Neuronal stem cell (in vitro differentiated cells): ENCODE measurements around the gene ZBTB8A.
A peak's percentile ranks its signal among the peaks of the same experiment; 100 is the strongest.

Experiments
- DNase-seq: peaks from one replicate; pipeline ENCODE4 v3.0.0-alpha.2; 2013; ENCODE audit warnings: low spot score
- H2AFZ ChIP-seq: one replicate; pipeline ENCODE4 v1.6.1; 2013; ENCODE audit warnings: mild to moderate bottlenecking, low read length, inconsistent platforms
- H2AK5ac ChIP-seq: 2 replicates; pipeline ENCODE4 v1.6.1; 2013; ENCODE audit warnings: low read depth, mild to moderate bottlenecking, inconsistent platforms, low read length, moderate library complexity, mixed read lengths
- H2BK120ac ChIP-seq: 2 replicates; pipeline ENCODE4 v1.6.1; 2013; ENCODE audit warnings: low read depth, mild to moderate bottlenecking, inconsistent platforms, low read length, moderate library complexity, mixed read lengths
- H2BK12ac ChIP-seq: one replicate; pipeline ENCODE4 v1.6.1; 2013; ENCODE audit warnings: low read length, inconsistent platforms
- H2BK15ac ChIP-seq: 2 replicates; pipeline ENCODE4 v1.6.1; 2013; ENCODE audit warnings: mild to moderate bottlenecking, low read length, inconsistent platforms, mixed read lengths
- H2BK5ac ChIP-seq: one replicate; pipeline ENCODE4 v1.6.1; 2013; ENCODE audit warnings: inconsistent platforms, mild to moderate bottlenecking, low read length, moderate library complexity
- H3K14ac ChIP-seq: one replicate; pipeline ENCODE4 v1.6.1; 2013; ENCODE audit warnings: low read length, inconsistent platforms
- H3K18ac ChIP-seq: 2 replicates; pipeline ENCODE4 v1.6.1; 2013; ENCODE audit warnings: low read length, inconsistent platforms
- H3K23ac ChIP-seq: 2 replicates; pipeline ENCODE4 v1.6.1; 2013; ENCODE audit warnings: low read depth, mild to moderate bottlenecking, mixed read lengths, low read length, inconsistent platforms; ENCODE audit not compliant: poor library complexity
- H3K27ac ChIP-seq: replicated peaks from 3 replicates; pipeline ENCODE4 v1.5.1; 2013; ENCODE audit warnings: low read length, inconsistent platforms
- H3K27me3 ChIP-seq, 3 experiments: 2 replicates each; pipeline ENCODE4 v1.6.1; 2013; ENCODE audit warnings: low read length in 3 of 3, mild to moderate bottlenecking in 2 of 3, inconsistent platforms in 1 of 3, low read depth in 1 of 3, mixed read lengths in 1 of 3, moderate library complexity in 1 of 3; ENCODE audit not compliant: control insufficient read depth in 3 of 3, insufficient read depth in 3 of 3
- H3K36me3 ChIP-seq, 2 donors: replicated peaks in 1 of 2; 2 replicates each; pipeline ENCODE4 v1.6.1; 2013; ENCODE audit warnings: low read length in 2 of 2; ENCODE audit not compliant: control insufficient read depth in 2 of 2, insufficient read depth in 2 of 2
- H3K4ac ChIP-seq: 2 replicates; pipeline ENCODE4 v1.6.1; 2013; ENCODE audit warnings: inconsistent platforms, mild to moderate bottlenecking, low read length, moderate library complexity
- H3K4me1 ChIP-seq, 2 donors: 1 replicate in 1 of 2; 2 replicates in 1 of 2; pipeline ENCODE4 v1.6.1; 2013; ENCODE audit warnings: low read length in 2 of 2, low read depth in 1 of 2; ENCODE audit not compliant: control insufficient read depth in 2 of 2, insufficient read depth in 1 of 2
- H3K4me2 ChIP-seq: one replicate; pipeline ENCODE4 v1.6.1; 2013; ENCODE audit warnings: mild to moderate bottlenecking, low read length, inconsistent platforms; ENCODE audit not compliant: insufficient read depth, poor library complexity, severe bottlenecking
- H3K4me3 ChIP-seq, 2 donors: 2 replicates each; pipeline ENCODE4 v1.5.1; 2013; ENCODE audit warnings: low read length in 2 of 2, mild to moderate bottlenecking in 2 of 2, inconsistent platforms in 1 of 2, moderate library complexity in 1 of 2
- H3K79me1 ChIP-seq: one replicate; pipeline ENCODE4 v1.6.1; 2013; ENCODE audit warnings: low read depth, mild to moderate bottlenecking, inconsistent platforms, low read length, moderate library complexity
- H3K9ac ChIP-seq: one replicate; pipeline ENCODE4 v1.6.1; 2013; ENCODE audit warnings: mild to moderate bottlenecking, low read depth, low read length, inconsistent platforms; ENCODE audit not compliant: poor library complexity
- H3K9me3 ChIP-seq, 2 donors: replicated peaks in 1 of 2; 2 replicates each; pipeline versions ENCODE3 to v1.6.1; 2013; ENCODE audit warnings: low read length in 2 of 2, mild to moderate bottlenecking in 2 of 2, inconsistent platforms in 1 of 2, low read depth in 1 of 2, mixed read lengths in 1 of 2, moderate library complexity in 1 of 2; ENCODE audit not compliant: control insufficient read depth in 2 of 2, insufficient read depth in 1 of 2
- H4K8ac ChIP-seq: one replicate; pipeline ENCODE4 v1.6.1; 2013; ENCODE audit warnings: low read depth, mild to moderate bottlenecking, inconsistent platforms, low read length, moderate library complexity
- H4K91ac ChIP-seq: one replicate; pipeline ENCODE4 v1.6.1; 2013; ENCODE audit warnings: low read length, low read depth, mild to moderate bottlenecking, inconsistent platforms; ENCODE audit not compliant: poor library complexity
- WGBS, 2 donors: extraction: QIAGEN DNeasy Blood & Tissue Kit; methylation state at CpG; one replicate each; pipeline ENCODE4 v1.1.7; 2013; ENCODE audit warnings: missing lambda C conversion rate in 2 of 2, mixed read lengths in 1 of 2; ENCODE audit not compliant: insufficient read length in 2 of 2, insufficient replicate concordance in 1 of 2; ENCODE audit errors: extremely low coverage in 2 of 2; 5-methylcytosine and 5-hydroxymethylcytosine counted together

Gene ZBTB8A

DNA sequence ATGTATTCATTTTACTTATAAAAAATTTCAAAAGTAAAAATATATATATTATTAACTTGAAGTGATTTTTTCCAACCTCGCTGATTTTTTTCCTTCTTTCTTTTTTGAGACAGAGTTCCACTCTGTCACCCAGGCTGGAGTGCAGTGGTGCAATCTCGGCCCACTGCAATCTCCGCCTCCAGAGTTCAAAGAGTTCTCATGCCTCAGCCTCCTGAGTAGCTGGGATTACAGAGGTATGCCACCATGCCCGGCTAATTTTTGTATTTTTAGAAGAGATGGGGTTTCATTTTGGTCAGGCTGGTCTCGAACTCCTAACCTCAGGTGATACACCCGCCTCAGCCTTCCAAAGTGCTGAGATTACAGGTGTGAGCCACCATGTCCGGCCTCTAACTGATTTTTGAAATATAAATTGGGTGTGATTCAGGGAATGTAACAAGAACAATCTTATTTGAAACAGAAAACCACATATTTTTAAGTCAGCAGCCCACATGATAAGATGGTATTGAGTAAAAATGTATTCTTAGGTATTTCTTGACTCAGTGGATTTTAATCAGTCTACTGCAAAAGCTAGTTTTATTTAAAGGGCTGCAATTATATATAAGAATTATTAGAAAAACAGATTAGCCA, 44.4 kb upstream of the ZBTB8A start:
- Histone ChIP-seq H3K4ac (no peak overlapping the region), H4K91ac (no peak overlapping the region), H3K4me2 (no peak overlapping the region), H3K9ac (no peak overlapping the region), H3K14ac (no peak overlapping the region), H3K4me3 (no peak overlapping the region), H3K9me3 (no peaks in the 10 kb centered on the region), H2BK120ac (no peak overlapping the region), H4K8ac (no peak overlapping the region), H2AFZ (no peak overlapping the region), H3K27ac (no peak overlapping the region), H3K27me3 (no peaks in the 10 kb centered on the region), H2AK5ac (no peak overlapping the region), H3K79me1 (no peaks in the 10 kb centered on the region), H2BK5ac (no peak overlapping the region), H3K18ac (no peak overlapping the region), H3K36me3 (no peaks in the 10 kb centered on the region), H2BK15ac (no peak overlapping the region), H3K23ac (no peak overlapping the region), H3K4me1 (peaks cover 4 to 8% of the 10 kb centered on the region in 2 donors), H2BK12ac (no peak overlapping the region)
- DNase-seq, result no peak
- no CpG with 5 or more reads among the region's 7 CpGs for WGBS, 2 donors

DNA sequence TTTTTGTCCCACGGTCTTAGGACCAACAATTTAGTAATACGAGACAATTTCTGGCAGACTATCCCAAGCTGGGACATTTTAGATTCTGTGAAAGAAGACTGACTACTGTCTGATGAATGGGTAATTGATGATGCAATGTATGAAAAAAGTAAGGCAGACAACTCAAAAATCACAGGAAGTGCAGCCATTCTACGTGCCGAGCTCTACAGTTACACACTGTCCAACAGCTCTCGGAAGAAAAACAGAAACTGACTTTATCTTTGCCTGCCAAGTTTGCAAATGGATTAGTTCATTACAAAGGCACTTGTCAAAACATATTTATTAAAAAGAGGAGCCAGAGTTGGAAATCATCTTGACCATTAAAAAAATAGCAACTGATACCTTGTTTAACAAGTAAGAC, 43.1 kb upstream of the ZBTB8A start:
- Histone ChIP-seq H3K18ac (no peak overlapping the region), H3K4me3 (no peak overlapping the region), H3K4me2 (no peak overlapping the region), H3K36me3 (no peaks in the 10 kb centered on the region), H4K91ac (no peak overlapping the region), H3K9me3 (no peaks in the 10 kb centered on the region), H2BK5ac (no peak overlapping the region), H3K23ac (no peak overlapping the region), H2AK5ac (no peak overlapping the region), H3K79me1 (no peaks in the 10 kb centered on the region), H3K14ac (no peak overlapping the region), H3K4ac (no peak overlapping the region), H2BK15ac (no peak overlapping the region), H2AFZ (peak overlapping the region; percentile 47), H3K27ac (no peak overlapping the region), H2BK120ac (no peak overlapping the region), H4K8ac (no peak overlapping the region), H3K4me1 (peaks cover 5 to 8% of the 10 kb centered on the region in 2 donors), H3K27me3 (no peaks in the 10 kb centered on the region), H3K9ac (no peak overlapping the region), H2BK12ac (no peak overlapping the region)
- WGBS, 2 donors, result no CpG with 5 or more reads among the region's 5 CpGs
- DNase-seq, result no peak

DNA sequence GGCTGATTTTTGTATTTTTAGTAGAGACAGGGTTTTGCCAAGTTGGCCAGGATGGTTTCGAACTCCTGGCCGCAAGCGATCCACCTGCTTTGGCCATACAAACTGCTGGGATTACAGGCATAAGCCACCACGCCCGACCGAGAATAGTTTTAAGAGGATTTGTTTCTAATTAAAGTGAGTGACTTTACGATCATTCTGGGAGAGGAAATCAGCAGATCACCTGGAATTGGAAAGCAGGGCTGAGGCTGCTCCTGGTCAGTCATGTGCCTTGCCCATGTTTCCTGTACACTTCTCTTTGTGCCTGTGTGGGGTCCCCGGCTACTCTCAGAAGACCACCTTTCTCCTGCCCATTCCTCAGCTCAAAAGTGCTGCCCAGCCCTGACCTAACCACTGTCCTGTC, 40.5 kb upstream of the ZBTB8A start:
- Histone ChIP-seq H2BK12ac (no peak overlapping the region), H4K8ac (no peak overlapping the region), H2AFZ (no peak overlapping the region), H3K18ac (no peak overlapping the region), H3K36me3 (no peaks in the 10 kb centered on the region), H3K4me2 (no peak overlapping the region), H3K79me1 (no peaks in the 10 kb centered on the region), H3K14ac (no peak overlapping the region), H2BK15ac (no peak overlapping the region), H3K4ac (no peak overlapping the region), H4K91ac (no peak overlapping the region), H2BK5ac (no peak overlapping the region), H3K27ac (no peak overlapping the region), H3K4me1 (peaks cover 5 to 8% of the 10 kb centered on the region in 2 donors), H2BK120ac (no peak overlapping the region), H3K23ac (no peak overlapping the region), H3K9ac (no peak overlapping the region), H3K4me3 (no peak overlapping the region), H2AK5ac (no peak overlapping the region), H3K27me3 (no peaks in the 10 kb centered on the region), H3K9me3 (no peaks in the 10 kb centered on the region)
- DNase-seq, result no peak
- no CpG with 5 or more reads among the region's 8 CpGs for WGBS, 2 donors

DNA sequence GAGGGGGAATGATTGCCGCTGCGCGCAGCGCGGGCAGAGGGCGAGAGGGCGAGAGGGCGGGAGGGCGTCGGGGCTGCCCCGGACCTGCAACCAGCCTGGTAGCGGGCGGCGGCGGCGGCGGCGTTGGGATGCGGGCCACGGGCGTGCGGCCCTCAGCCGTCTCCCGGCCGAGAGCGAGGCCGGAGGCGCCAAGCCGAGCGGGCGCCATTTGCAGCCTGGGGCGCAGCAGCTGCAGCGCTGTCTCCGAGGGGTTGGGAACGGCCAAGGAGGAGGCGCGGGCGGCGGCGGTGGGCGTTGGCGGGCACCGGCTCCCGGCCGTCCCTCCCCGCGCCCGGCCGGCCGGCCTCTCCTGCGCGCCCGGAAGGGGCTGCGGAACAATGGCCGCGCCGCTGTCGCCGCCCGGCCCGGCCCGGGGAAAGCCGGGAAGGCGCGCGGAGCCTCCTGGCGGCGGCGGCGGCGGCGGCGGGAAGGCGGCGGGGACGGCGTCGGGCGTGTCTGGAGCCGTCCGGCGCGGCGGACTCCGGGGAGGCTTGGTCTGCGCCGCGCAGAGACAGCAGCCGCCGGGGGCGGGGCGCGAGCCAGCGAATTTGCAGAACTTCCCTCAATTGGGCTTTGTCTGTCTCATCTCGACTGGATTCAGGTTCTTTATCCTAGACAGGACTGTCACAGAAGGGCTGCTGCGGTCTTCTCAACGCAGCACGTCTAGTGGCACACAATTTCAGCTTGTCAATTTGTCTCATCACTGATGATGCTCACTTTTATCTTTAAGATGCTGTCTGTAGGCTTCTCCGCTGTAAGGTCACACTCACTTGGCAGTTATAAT, 38.6 kb upstream of the ZBTB8A start:
- peak overlapping the region; percentile 99 for H3K9ac ChIP-seq
- no CpG with 5 or more reads among the region's 99 CpGs for WGBS, 2 donors
- peak; percentile 72 for DNase-seq

More for the DNA sequence above, 38.6 kb upstream of the ZBTB8A start:
- H2BK120ac ChIP-seq, result no peak overlapping the region
- H3K4me1 ChIP-seq, result peaks cover 3 to 4% of the 10 kb centered on the region in 2 donors
- peak overlapping the region; percentile 95 for H3K23ac ChIP-seq
- H3K27ac ChIP-seq, result peak overlapping the region; percentile 95
- no peaks in the 10 kb centered on the region for H3K27me3 ChIP-seq
- no peak overlapping the region for H4K91ac ChIP-seq
- no peaks in the 10 kb centered on the region for H3K36me3 ChIP-seq
- peak overlapping the region; percentile 100 for H3K18ac ChIP-seq
- H2AFZ ChIP-seq, result peak overlapping the region; percentile 87
- no peaks in the 10 kb centered on the region for H3K79me1 ChIP-seq
- peak overlapping the region; percentile 73 for H2BK12ac ChIP-seq
- H3K4ac ChIP-seq, result peak overlapping the region; percentile 95
- no peak overlapping the region for H2BK5ac ChIP-seq
- peak overlapping the region; percentile 82 for H4K8ac ChIP-seq
- H3K4me3 ChIP-seq, result peak overlapping the region; percentile 65 to 92
- peak overlapping the region; percentile 83 for H3K4me2 ChIP-seq
- peak overlapping the region; percentile 94 for H2AK5ac ChIP-seq
- peak overlapping the region; percentile 94 for H3K14ac ChIP-seq
- H3K9me3 ChIP-seq, result no peaks in the 10 kb centered on the region
- peak overlapping the region; percentile 98 for H2BK15ac ChIP-seq
